Colonic mucosa (tissue), 4 donors: ENCODE data around the gene KNTC1. TPM values are rescaled to one million over a fixed set of nuclear protein-coding genes. Genes with fewer than 3 reads are reported as not detected.

Experiments used
- DNase-seq: peaks from one replicate; pipeline ENCODE4 v3.0.0-alpha.2; 2020
- H3K27ac ChIP-seq: fragments of 200-600 bp; one replicate; pipeline ENCODE4 v1.8.0; 2021
- H3K27me3 ChIP-seq: fragments of 200-600 bp; one replicate; pipeline ENCODE4 v1.8.0; 2021
- H3K36me3 ChIP-seq: fragments of 200-600 bp; one replicate; pipeline ENCODE4 v1.8.0; 2021
- H3K4me1 ChIP-seq: fragments of 200-600 bp; one replicate; pipeline ENCODE4 v1.8.0; 2021; ENCODE audit warnings: mild to moderate bottlenecking
- H3K4me3 ChIP-seq: fragments of 200-600 bp; one replicate; pipeline ENCODE4 v1.8.0; 2021
- H3K9ac ChIP-seq, 2 donors: one replicate each; pipeline ENCODE4 v1.7.0; 2013; ENCODE audit warnings: control low read depth in 2 of 2, low read depth in 2 of 2, low read length in 2 of 2
- H3K9me3 ChIP-seq: fragments of 200-600 bp; one replicate; pipeline ENCODE4 v1.8.0; 2021
- intact Hi-C: fragments of 100-400 bp; cut with DNase I; formaldehyde crosslinking; loops from one replicate; pipeline ENCODE4 v1.14.1; 2022
- total RNA-seq, 2 donors: library from RNA; stranded (reverse); fragmentation: NEBNext Ultra II Directional in 1 of 2; extraction: Animal tissue kit (Norgen Biotek cat#: 25700) in 1 of 2; gene quantifications; one replicate each; pipeline ENCODE4 v1.2.1, GENCODE V29; 2021
- TF ChIP-seq, protein P1 (sequence below): fragments of 200-600 bp; IDR thresholded peaks from one replicate; pipeline ENCODE4 v1.8.0; 2022; ENCODE audit warnings: antibody characterized with exemption, mild to moderate bottlenecking
- donor health status: healthy.
- donor health status: DM: no; HTN: no; CAD: no.
- donor health status: DM: no; HTN: no; CAD: no.

KNTC1 gene
- total RNA-seq, 2 donors from 2014 or later: 15.1 to 41.2 TPM

- DNase-seq: no peak
- Histone ChIP-seq H3K9ac (no peak overlapping the region), H3K27ac (no peak overlapping the region), H3K27me3 (no peaks in the 10 kb centered on the region), H3K9me3 (no peaks in the 10 kb centered on the region), H3K36me3 (peaks cover 51% of the 10 kb centered on the region), H3K4me1 (no peaks in the 10 kb centered on the region), H3K4me3 (no peak overlapping the region)
- intact Hi-C loops: no loop called here
- TF ChIP-seq, protein P1, sequence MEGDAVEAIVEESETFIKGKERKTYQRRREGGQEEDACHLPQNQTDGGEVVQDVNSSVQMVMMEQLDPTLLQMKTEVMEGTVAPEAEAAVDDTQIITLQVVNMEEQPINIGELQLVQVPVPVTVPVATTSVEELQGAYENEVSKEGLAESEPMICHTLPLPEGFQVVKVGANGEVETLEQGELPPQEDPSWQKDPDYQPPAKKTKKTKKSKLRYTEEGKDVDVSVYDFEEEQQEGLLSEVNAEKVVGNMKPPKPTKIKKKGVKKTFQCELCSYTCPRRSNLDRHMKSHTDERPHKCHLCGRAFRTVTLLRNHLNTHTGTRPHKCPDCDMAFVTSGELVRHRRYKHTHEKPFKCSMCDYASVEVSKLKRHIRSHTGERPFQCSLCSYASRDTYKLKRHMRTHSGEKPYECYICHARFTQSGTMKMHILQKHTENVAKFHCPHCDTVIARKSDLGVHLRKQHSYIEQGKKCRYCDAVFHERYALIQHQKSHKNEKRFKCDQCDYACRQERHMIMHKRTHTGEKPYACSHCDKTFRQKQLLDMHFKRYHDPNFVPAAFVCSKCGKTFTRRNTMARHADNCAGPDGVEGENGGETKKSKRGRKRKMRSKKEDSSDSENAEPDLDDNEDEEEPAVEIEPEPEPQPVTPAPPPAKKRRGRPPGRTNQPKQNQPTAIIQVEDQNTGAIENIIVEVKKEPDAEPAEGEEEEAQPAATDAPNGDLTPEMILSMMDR: no peak
Observed at GRCh38 chr12:122515275-122515674, 11.8 kb upstream of the KNTC1 start.

GRCh38 chr12:122516544-122517361, 10.3 kb upstream of the KNTC1 start:
- H3K4me3 ChIP-seq: no peak overlapping the region
- H3K4me1 ChIP-seq: no peaks in the 10 kb centered on the region
- H3K27ac ChIP-seq: no peak overlapping the region
- H3K36me3 ChIP-seq: peaks cover 42% of the 10 kb centered on the region
- H3K27me3 ChIP-seq: no peaks in the 10 kb centered on the region
- intact Hi-C loops: no loop called here
- DNase-seq: no peak
- no peaks in the 10 kb centered on the region for H3K9me3 ChIP-seq
- TF ChIP-seq, protein P1: no peak
- H3K9ac ChIP-seq: no peak overlapping the region

DNA sequence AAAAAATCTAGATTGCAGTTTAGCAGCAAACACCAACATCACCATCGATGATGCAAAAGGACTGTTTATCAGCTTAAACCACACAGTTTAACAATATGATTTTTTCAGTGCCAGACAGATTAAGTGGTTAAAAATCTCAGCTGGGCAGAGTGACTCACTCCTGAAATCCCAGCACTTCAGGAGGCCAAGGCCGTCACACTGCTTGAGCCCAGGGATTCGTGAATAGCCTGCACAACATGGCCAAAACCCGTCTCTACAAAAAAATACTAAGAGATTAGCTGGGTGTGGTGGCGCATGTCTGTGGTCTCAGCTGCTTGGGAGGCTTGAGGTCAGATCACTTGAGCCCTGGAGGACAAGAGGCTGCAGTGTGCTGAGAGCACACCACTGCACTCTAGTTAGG, 9.2 kb upstream of the KNTC1 start:
- no peaks in the 10 kb centered on the region for H3K9me3 ChIP-seq
- no peak overlapping the region for H3K9ac ChIP-seq
- H3K36me3 ChIP-seq: peaks cover 38% of the 10 kb centered on the region
- intact Hi-C loops: no loop called here
- H3K27me3 ChIP-seq: no peaks in the 10 kb centered on the region
- no peak overlapping the region for H3K27ac ChIP-seq
- TF ChIP-seq, protein P1: no peak
- H3K4me3 ChIP-seq: no peak overlapping the region
- H3K4me1 ChIP-seq: no peaks in the 10 kb centered on the region
- no peak for DNase-seq

GRCh38 chr12:122518908-122519307, 8.1 kb upstream of the KNTC1 start:
- no peak for DNase-seq
- no peaks in the 10 kb centered on the region for H3K9me3 ChIP-seq
- TF ChIP-seq, protein P1: no peak
- no peak overlapping the region for H3K27ac ChIP-seq
- no peak overlapping the region for H3K4me3 ChIP-seq
- H3K27me3 ChIP-seq: no peaks in the 10 kb centered on the region
- intact Hi-C loops: no loop called here
- no peaks in the 10 kb centered on the region for H3K4me1 ChIP-seq
- peaks cover 38% of the 10 kb centered on the region for H3K36me3 ChIP-seq
- H3K9ac ChIP-seq: no peak overlapping the region

- TF ChIP-seq, protein P1: no peak
Observed at GRCh38 chr12:122519418-122519817, 7.6 kb upstream of the KNTC1 start.

More at GRCh38 chr12:122519418-122519817, 7.6 kb upstream of the KNTC1 start:
- H3K9me3 ChIP-seq: no peaks in the 10 kb centered on the region
- no peak for DNase-seq
- intact Hi-C loops: no loop called here
- no peak overlapping the region for H3K4me3 ChIP-seq
- no peaks in the 10 kb centered on the region for H3K27me3 ChIP-seq
- H3K4me1 ChIP-seq: peaks cover 2% of the 10 kb centered on the region
- peaks cover 38% of the 10 kb centered on the region for H3K36me3 ChIP-seq
- no peak overlapping the region for H3K27ac ChIP-seq
- no peak overlapping the region for H3K9ac ChIP-seq
